HL-60 (cell line): ENCODE measurements around the gene PRKAG1.
A peak's percentile ranks its signal among the peaks of the same experiment; 100 is the strongest.

ENCODE experiments used
- GABPA ChIP-seq: IDR thresholded peaks from 2 replicates; pipeline ENCODE4 v1.6.1; 2012; ENCODE audit warnings: low read depth
- POLR2AphosphoS5 ChIP-seq: IDR thresholded peaks from 2 replicates; pipeline ENCODE4 v1.6.1; 2012; ENCODE audit warnings: low read depth
- TF ChIP-seq, protein P1 (sequence below): IDR thresholded peaks from 2 replicates; pipeline ENCODE4 v1.6.1; 2012; ENCODE audit warnings: low read depth; ENCODE audit not compliant: insufficient replicate concordance
- TF ChIP-seq, protein P2 (sequence below): IDR thresholded peaks from one replicate; pipeline ENCODE4 v1.5.1; 2011; ENCODE audit warnings: low read length, control low read depth, inconsistent platforms; ENCODE audit not compliant: insufficient read depth

DNA sequence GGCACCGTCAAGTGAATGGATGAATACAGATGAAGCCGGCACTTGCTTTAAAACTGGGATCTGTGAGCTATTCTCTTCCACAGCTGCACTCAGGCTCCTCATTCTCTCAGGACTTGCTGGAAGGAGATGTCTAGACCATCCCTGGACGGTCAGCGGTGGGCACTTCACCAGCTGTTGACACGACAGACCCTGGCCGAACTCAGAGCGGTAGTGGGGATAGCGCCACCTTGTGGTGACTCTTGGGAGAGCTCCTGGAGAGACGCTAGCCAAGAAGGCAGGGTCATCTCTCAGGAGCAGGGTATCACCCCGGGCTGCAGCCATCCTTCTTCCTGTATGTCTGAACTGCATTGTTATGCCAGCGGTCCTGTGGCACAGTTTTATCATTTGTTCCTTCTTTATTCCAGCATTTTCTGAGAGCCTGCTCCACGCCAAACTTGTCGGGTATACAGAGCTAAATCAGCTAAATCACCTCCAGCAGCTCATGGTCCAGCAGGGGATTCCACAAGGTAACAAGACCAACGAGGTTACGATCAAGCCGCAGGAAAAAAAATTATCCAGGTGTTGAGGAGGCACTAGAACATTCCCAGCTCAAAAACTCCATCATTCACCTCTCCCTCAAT, 30.4 kb downstream of the PRKAG1 start:
- no peak for TF ChIP-seq POLR2AphosphoS5
- TF ChIP-seq, protein P1, sequence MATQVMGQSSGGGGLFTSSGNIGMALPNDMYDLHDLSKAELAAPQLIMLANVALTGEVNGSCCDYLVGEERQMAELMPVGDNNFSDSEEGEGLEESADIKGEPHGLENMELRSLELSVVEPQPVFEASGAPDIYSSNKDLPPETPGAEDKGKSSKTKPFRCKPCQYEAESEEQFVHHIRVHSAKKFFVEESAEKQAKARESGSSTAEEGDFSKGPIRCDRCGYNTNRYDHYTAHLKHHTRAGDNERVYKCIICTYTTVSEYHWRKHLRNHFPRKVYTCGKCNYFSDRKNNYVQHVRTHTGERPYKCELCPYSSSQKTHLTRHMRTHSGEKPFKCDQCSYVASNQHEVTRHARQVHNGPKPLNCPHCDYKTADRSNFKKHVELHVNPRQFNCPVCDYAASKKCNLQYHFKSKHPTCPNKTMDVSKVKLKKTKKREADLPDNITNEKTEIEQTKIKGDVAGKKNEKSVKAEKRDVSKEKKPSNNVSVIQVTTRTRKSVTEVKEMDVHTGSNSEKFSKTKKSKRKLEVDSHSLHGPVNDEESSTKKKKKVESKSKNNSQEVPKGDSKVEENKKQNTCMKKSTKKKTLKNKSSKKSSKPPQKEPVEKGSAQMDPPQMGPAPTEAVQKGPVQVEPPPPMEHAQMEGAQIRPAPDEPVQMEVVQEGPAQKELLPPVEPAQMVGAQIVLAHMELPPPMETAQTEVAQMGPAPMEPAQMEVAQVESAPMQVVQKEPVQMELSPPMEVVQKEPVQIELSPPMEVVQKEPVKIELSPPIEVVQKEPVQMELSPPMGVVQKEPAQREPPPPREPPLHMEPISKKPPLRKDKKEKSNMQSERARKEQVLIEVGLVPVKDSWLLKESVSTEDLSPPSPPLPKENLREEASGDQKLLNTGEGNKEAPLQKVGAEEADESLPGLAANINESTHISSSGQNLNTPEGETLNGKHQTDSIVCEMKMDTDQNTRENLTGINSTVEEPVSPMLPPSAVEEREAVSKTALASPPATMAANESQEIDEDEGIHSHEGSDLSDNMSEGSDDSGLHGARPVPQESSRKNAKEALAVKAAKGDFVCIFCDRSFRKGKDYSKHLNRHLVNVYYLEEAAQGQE = no peak
- TF ChIP-seq, protein P2, sequence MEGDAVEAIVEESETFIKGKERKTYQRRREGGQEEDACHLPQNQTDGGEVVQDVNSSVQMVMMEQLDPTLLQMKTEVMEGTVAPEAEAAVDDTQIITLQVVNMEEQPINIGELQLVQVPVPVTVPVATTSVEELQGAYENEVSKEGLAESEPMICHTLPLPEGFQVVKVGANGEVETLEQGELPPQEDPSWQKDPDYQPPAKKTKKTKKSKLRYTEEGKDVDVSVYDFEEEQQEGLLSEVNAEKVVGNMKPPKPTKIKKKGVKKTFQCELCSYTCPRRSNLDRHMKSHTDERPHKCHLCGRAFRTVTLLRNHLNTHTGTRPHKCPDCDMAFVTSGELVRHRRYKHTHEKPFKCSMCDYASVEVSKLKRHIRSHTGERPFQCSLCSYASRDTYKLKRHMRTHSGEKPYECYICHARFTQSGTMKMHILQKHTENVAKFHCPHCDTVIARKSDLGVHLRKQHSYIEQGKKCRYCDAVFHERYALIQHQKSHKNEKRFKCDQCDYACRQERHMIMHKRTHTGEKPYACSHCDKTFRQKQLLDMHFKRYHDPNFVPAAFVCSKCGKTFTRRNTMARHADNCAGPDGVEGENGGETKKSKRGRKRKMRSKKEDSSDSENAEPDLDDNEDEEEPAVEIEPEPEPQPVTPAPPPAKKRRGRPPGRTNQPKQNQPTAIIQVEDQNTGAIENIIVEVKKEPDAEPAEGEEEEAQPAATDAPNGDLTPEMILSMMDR = peak; percentile 94
- TF ChIP-seq GABPA = no peak
